ENCODE data around the gene SEMA4G. TPM values are rescaled to one million over a fixed set of nuclear protein-coding genes. Genes with fewer than 3 reads are reported as not detected.
A peak's percentile ranks its signal among the peaks of the same experiment; 100 is the strongest.

Gene SEMA4G
- total RNA-seq, 1 donor from 2014 or later: 20.0 TPM

DNA sequence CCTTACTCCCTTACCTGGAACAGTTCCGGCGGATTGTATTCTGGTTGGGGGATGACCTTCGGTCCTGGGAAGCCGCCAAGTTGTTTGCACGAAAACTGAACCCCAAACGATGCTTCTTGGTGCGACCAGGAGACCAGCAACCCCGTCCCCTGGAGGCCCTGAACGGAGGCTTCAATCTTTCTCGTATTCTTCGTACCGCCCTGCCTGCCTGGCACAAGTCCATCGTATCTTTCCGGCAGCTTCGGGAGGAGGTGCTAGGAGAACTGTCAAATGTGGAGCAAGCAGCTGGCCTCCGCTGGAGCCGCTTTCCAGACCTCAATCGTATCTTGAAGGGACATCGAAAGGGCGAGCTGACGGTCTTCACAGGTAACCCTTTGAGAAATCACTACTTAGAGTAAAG is 19.8 kb downstream of the SEMA4G start:
- no peak for DNase-seq (ENCODE audit: low spot score in 2 of 2, unreplicated experiment in 2 of 2)
- TF ChIP-seq, protein P1, sequence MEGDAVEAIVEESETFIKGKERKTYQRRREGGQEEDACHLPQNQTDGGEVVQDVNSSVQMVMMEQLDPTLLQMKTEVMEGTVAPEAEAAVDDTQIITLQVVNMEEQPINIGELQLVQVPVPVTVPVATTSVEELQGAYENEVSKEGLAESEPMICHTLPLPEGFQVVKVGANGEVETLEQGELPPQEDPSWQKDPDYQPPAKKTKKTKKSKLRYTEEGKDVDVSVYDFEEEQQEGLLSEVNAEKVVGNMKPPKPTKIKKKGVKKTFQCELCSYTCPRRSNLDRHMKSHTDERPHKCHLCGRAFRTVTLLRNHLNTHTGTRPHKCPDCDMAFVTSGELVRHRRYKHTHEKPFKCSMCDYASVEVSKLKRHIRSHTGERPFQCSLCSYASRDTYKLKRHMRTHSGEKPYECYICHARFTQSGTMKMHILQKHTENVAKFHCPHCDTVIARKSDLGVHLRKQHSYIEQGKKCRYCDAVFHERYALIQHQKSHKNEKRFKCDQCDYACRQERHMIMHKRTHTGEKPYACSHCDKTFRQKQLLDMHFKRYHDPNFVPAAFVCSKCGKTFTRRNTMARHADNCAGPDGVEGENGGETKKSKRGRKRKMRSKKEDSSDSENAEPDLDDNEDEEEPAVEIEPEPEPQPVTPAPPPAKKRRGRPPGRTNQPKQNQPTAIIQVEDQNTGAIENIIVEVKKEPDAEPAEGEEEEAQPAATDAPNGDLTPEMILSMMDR (IDR thresholded peaks at IDR 0.05; ENCODE audit: unreplicated experiment): no peak
- Mint-ChIP-seq H3K27me3 (ENCODE audit: low read depth) (no peaks in the 10 kb centered on the region), H3K27ac (no peak overlapping the region), H3K9me3 (no peaks in the 10 kb centered on the region), H3K4me3 (peak overlapping the region; percentile 43), H3K4me1 (peaks cover 24% of the 10 kb centered on the region), H3K36me3 (peaks cover 15% of the 10 kb centered on the region)

DNA sequence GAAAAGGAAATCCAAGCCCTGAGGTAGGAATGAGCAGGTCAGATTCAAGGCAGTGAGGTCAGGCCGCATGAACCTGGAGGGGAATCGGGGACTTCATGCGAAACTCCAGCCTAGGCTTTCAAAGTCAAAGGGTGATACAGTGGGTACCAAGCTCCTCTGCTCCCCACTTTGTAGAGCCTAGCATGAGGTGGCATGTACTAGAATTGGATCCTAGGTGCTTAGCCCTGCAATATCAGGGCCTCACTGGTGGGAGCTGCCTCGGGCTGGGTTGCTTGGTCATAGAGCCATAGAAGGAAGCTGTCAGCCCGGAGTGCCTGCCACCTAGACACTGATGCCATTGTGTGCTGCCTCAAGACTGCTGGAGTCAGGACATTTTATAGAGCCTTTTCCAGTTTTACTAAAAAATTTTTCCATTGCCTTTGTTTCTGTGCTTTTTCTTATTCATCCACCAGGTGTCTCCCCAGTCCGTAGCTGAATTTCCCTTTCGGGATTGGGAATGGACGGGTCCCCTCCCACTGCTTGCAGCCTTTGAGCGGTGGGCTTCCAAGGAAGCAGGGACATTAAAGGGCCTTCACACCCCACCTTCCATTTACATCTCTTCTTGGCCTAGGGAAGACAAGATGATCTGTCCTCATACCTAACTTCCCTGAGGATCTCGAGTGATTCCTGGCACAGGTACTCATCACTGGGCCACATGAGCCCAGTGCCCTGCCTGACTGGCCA is 24.8 kb downstream of the SEMA4G start:
- Mint-ChIP-seq H3K27me3 (ENCODE audit: low read depth) (no peaks in the 10 kb centered on the region), H3K4me1 (peaks cover 34% of the 10 kb centered on the region), H3K27ac (peak overlapping the region; percentile 80), H3K4me3 (no peak overlapping the region), H3K9me3 (no peaks in the 10 kb centered on the region), H3K36me3 (peaks cover 15% of the 10 kb centered on the region)
- TF ChIP-seq, protein P1 (IDR thresholded peaks at IDR 0.05; ENCODE audit: unreplicated experiment): peak; percentile 70
- DNase-seq (ENCODE audit: low spot score in 2 of 2, unreplicated experiment in 2 of 2): no peak

DNA sequence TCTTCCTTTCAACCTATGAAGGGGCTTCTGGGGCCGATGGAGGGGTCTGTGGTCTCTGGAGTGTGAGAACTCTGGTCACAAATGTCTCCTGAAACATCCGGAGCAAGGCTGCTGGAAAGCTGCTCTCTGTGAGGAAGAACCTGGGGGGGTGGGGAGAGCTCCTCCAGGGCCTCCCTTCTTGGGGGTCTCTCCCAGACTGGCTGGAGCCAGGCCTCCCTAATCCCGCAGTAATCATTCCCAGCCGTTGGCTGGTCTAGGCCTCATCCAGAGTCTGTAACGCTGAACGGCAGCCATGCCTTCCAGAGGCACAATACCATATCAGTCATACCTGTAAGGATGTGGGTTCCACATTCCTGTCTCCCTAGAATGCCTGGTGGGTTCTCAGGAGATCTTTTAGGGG is 25.9 kb downstream of the SEMA4G start:
- Mint-ChIP-seq H3K36me3 (peaks cover 13% of the 10 kb centered on the region), H3K27ac (peak overlapping the region; percentile 80), H3K4me3 (peak overlapping the region; percentile 84), H3K4me1 (peaks cover 34% of the 10 kb centered on the region), H3K9me3 (no peaks in the 10 kb centered on the region), H3K27me3 (ENCODE audit: low read depth) (no peaks in the 10 kb centered on the region)
- no peak for DNase-seq (ENCODE audit: low spot score in 2 of 2, unreplicated experiment in 2 of 2)
- TF ChIP-seq, protein P1 (IDR thresholded peaks at IDR 0.05; ENCODE audit: unreplicated experiment): no peak

DNA sequence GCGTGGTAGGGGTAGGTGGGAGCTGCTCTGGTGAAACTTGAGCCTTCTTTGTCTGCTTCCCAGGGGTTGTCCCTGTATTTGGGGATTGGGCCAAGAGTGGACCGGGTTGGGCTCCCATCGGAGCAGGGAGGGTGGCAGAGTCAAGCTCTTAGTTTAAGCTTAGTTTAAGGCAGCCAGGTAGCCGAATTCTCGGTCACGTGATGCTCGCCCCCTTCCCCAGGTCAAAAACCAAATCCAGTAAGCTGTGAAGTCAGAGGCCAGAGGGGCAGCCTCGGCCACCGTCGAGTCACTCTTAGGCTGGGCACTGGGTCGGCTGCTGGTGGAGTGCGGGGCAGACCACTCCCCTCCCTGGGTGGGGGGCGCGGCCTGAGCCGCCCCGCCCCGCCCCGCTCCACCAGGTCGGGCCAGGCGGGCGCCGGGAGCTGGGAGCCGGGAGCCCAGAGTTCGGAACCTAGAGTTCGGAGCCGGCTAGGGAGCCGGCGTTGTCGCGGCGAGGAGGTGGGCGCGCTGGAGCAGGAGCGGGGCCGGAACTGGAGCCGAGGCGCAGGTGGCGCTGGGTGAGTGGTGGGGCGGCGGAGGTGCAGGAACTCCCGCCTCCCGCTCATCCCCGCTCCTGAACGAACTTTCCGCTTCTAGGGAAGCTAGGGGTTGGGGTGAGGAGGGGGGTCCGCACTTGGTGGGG is 27.5 kb downstream of the SEMA4G start:
- Mint-ChIP-seq H3K4me3 (peak overlapping the region; percentile 84), H3K9me3 (no peaks in the 10 kb centered on the region), H3K27ac (peak overlapping the region; percentile 94), H3K4me1 (peaks cover 45% of the 10 kb centered on the region), H3K36me3 (peaks cover 2% of the 10 kb centered on the region), H3K27me3 (ENCODE audit: low read depth) (no peaks in the 10 kb centered on the region)
- TF ChIP-seq, protein P1 (IDR thresholded peaks at IDR 0.05; ENCODE audit: unreplicated experiment): no peak
- peak in 1 of 2 experiments; percentile 63 for DNase-seq (ENCODE audit: low spot score in 2 of 2, unreplicated experiment in 2 of 2)

DNA sequence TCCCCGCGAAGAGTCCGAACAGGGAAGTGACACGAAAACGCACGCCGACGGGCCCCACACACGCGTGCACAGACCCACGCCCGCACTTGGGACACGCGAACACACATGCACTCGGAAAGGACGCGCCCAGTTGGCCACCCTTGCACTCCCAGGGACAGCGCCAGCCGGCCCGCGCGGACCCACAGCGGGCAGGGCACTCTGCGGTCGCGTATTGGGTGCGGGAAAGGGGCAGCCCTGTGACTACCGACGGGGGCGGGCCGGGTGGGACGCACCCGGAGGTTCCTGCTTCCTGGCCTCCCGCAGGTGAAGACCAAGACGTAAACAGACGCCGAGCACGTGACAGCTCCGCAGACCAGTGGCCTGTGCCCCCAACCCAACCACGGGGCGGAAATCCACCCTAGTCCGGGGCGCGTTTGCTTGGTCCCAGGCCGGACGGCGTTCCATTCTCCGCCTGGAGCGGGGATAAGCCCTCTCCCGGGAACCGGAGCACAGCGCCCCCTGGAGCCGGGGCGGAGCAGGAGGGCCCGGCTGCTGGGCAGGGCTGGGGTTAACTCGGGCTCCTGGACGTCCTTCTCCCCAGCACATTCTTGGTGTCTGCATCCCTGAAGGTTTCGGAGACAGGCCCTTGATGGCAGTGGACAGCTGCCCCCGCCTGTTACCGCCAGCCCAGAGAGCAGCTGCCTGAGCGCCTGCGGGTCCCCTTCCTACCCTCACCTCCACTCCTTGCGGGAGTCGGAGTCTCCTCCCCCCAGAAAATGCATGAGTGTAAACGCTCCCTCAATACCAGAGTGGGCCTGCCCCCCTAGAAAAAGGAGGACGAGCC is 28.3 kb downstream of the SEMA4G start:
- H3K27me3 Mint-ChIP-seq (ENCODE audit: low read depth): no peaks in the 10 kb centered on the region
- TF ChIP-seq, protein P1 (IDR thresholded peaks at IDR 0.05; ENCODE audit: unreplicated experiment): peak; percentile 91
- H3K27ac Mint-ChIP-seq: peak overlapping the region; percentile 98
- DNase-seq (ENCODE audit: low spot score in 2 of 2, unreplicated experiment in 2 of 2): peak; percentile 65 to 85
- peak overlapping the region; percentile 84 for H3K4me3 Mint-ChIP-seq
- H3K9me3 Mint-ChIP-seq: no peaks in the 10 kb centered on the region
- peaks cover 2% of the 10 kb centered on the region for H3K36me3 Mint-ChIP-seq
- peaks cover 50% of the 10 kb centered on the region for H3K4me1 Mint-ChIP-seq
